Panc1 (cell line): Measurements from ENCODE around the gene GPR160.

Source experiments
- CTCF ChIP-seq: fragments of 450-650 bp; IDR thresholded peaks from 2 replicates; pipeline ENCODE4 v1.5.1; 2017; ENCODE audit warnings: mild to moderate bottlenecking
- POLR2AphosphoS5 ChIP-seq: IDR thresholded peaks from 2 replicates; pipeline ENCODE4 v1.6.1; 2012; ENCODE audit warnings: mild to moderate bottlenecking, low read depth, low read length, moderate library complexity
- REST ChIP-seq, 2 experiments: IDR thresholded peaks; 2 replicates each; pipeline ENCODE4 v1.6.1; 2011 to 2012; ENCODE audit warnings: low read depth in 2 of 2, control low read depth in 1 of 2, low read length in 1 of 2, mild to moderate bottlenecking in 1 of 2, moderate library complexity in 1 of 2; ENCODE audit not compliant: insufficient read depth in 1 of 2
- SIN3A ChIP-seq: IDR thresholded peaks from 2 replicates; pipeline ENCODE4 v1.6.1; 2012; ENCODE audit warnings: low read depth, mild to moderate bottlenecking, low read length, moderate library complexity, borderline replicate concordance; ENCODE audit not compliant: insufficient read depth
- TCF7L2 ChIP-seq: IDR thresholded peaks from 2 replicates; pipeline ENCODE4 v1.6.1; 2011; ENCODE audit warnings: mild to moderate bottlenecking, low read depth, low read length, inconsistent platforms

- TF ChIP-seq REST (IDR thresholded peaks at IDR 0.05; ENCODE audit: insufficient read depth in 1 of 2, low read depth in 2 of 2, low read length in 1 of 2) (no peak), CTCF (no peak), SIN3A (no peak), TCF7L2 (no peak), POLR2AphosphoS5 (no peak)
Observed at GRCh38 chr3:170057550-170057949, 19.8 kb downstream of the GPR160 start.
